Measurements from ENCODE around the gene RPIA.

- no peak for TF ChIP-seq CTCF (conservative IDR thresholded peaks at IDR 0.05 in 1 of 2, IDR thresholded peaks at IDR 0.05 in 1 of 2; ENCODE audit: low read depth in 1 of 2, low read length in 2 of 2)
- no peak for TF ChIP-seq EZH2 (IDR thresholded peaks at IDR 0.05; ENCODE audit: low read length, missing control alignments)
Measured at GRCh38 chr2:88735853-88736252, 44.4 kb downstream of the RPIA start.
